GM12878 (cell line): Measurements from ENCODE around the gene PPP2R5B. TPM values are rescaled to one million over a fixed set of nuclear protein-coding genes. Genes with fewer than 3 reads are reported as not detected.

Experiments used
- ATAC-seq: fragments of 200-7000 bp; cut with Tn5 transposase; 3 replicates; pipeline ENCODE4 v1.9.1; 2020; ENCODE audit warnings: mild to moderate bottlenecking, moderate library complexity
- BruUV-seq: library from RNA; stranded (reverse); fragments of 400-500 nt; replicated peaks from 2 replicates; lab custom pipeline; 2021; lab: Mats Ljungman, UMichigan
- CTCF ChIA-PET: fragments of 300-600 bp; sonication (Branson Sonifier 250); formaldehyde crosslinking; extraction: SDS; loops from one replicate; lab custom pipeline; 2021; ENCODE audit warnings: inconsistent platforms; lab: Yijun Ruan, JAX
- POLR2A ChIA-PET: fragments of 350-600 bp; formaldehyde crosslinking; extraction: SDS; loops from one replicate; lab custom pipeline; 2021; ENCODE audit warnings: inconsistent platforms; lab: Charles Lee
- RAD21 ChIA-PET: fragments of 300-600 bp; sonication (Branson Sonifier 250); formaldehyde crosslinking; loops from one replicate; lab custom pipeline; 2023; ENCODE audit warnings: antibody characterized with exemption; ENCODE audit not compliant: unreplicated experiment; lab: Charles Lee
- SMC1A ChIA-PET: fragments of 300-600 bp; sonication (Branson Sonifier 250); formaldehyde crosslinking; loops from one replicate; lab custom pipeline; 2023; ENCODE audit not compliant: unreplicated experiment, uncharacterized antibody; lab: Charles Lee
- DNase-seq: peaks from one replicate; pipeline ENCODE4 v3.0.0-alpha.2; 2011; ENCODE audit warnings: low read depth, low spot score
- FAIRE-seq: peaks from 3 replicates; lab custom pipeline; 2011; peaks lifted over from hg19 to GRCh38; lab: Jason Lieb, UNC
- H2AFZ ChIP-seq: 2 replicates; pipeline ENCODE4 v1.6.0; 2011; ENCODE audit warnings: low read depth, low read length, control low read depth; ENCODE audit not compliant: control insufficient read depth
- H3K27ac ChIP-seq: 2 replicates; pipeline ENCODE4 v1.5.1; 2011; ENCODE audit warnings: control low read depth; ENCODE audit not compliant: control insufficient read depth, insufficient read depth
- H3K27me3 ChIP-seq, 2 experiments: replicated peaks in 1 of 2; 2 replicates each; pipeline versions ENCODE4 v1.6.0 to v1.6.1; 2011; ENCODE audit warnings: low read length in 1 of 2; ENCODE audit not compliant: control insufficient read depth in 2 of 2, insufficient read depth in 2 of 2
- H3K36me3 ChIP-seq, 2 experiments: 2 replicates each; pipeline ENCODE4 v1.5.1; 2011; ENCODE audit warnings: low read length in 1 of 2; ENCODE audit not compliant: control insufficient read depth in 2 of 2, insufficient read depth in 2 of 2
- H3K4me1 ChIP-seq: 2 replicates; pipeline ENCODE4 v1.6.1; 2011; ENCODE audit warnings: mild to moderate bottlenecking, low read length, moderate library complexity, mixed read lengths; ENCODE audit not compliant: control insufficient read depth, insufficient read depth
- H3K4me2 ChIP-seq: 2 replicates; pipeline ENCODE4 v1.6.0; 2011; ENCODE audit warnings: control low read depth; ENCODE audit not compliant: control insufficient read depth, insufficient read depth
- H3K4me3 ChIP-seq: fragments of 200-600 bp; sonication (generic); 2 replicates; pipeline ENCODE4 v1.5.1; 2016
- H3K79me2 ChIP-seq: 2 replicates; pipeline ENCODE4 v1.6.0; 2011; ENCODE audit warnings: low read length; ENCODE audit not compliant: control insufficient read depth, insufficient read depth
- H3K9ac ChIP-seq: 2 replicates; pipeline ENCODE4 v1.8.0; 2011; ENCODE audit warnings: low read length, control low read depth, mixed read lengths; ENCODE audit not compliant: control insufficient read depth, insufficient read depth
- H3K9me3 ChIP-seq: replicated peaks from 3 replicates; pipeline ENCODE4 v1.5.1; 2011; ENCODE audit warnings: mild to moderate bottlenecking, low read length; ENCODE audit not compliant: control insufficient read depth, insufficient read depth
- H4K20me1 ChIP-seq: 2 replicates; pipeline ENCODE4 v1.6.0; 2011; ENCODE audit not compliant: control insufficient read depth, insufficient read depth
- BCLAF1 ChIP-seq: fragments of 450-650 bp; IDR thresholded peaks from 2 replicates; pipeline ENCODE4 v1.6.1; 2017; ENCODE audit warnings: antibody characterized with exemption, mild to moderate bottlenecking, moderate library complexity
- BRCA1 ChIP-seq: IDR thresholded peaks from 2 replicates; pipeline ENCODE4 v1.6.1; 2011; ENCODE audit warnings: low read depth, low read length, improper control_type of control experiment
- NFYA ChIP-seq: IDR thresholded peaks from 2 replicates; pipeline ENCODE4 v1.6.1; 2011; ENCODE audit warnings: low read depth, mild to moderate bottlenecking, low read length, improper control_type of control experiment, borderline replicate concordance
- POLR2A ChIP-seq: IDR thresholded peaks from 2 replicates; pipeline ENCODE4 v1.6.1; 2011; ENCODE audit warnings: low read depth, mild to moderate bottlenecking, low read length
- POU2F2 ChIP-seq: IDR thresholded peaks from 3 replicates; pipeline ENCODE4 v1.6.1; 2011; ENCODE audit warnings: low read depth, mild to moderate bottlenecking, low read length, borderline replicate concordance
- ZNF687 ChIP-seq: fragments of 450-650 bp; IDR thresholded peaks from 2 replicates; pipeline ENCODE4 v1.6.1; 2017; ENCODE audit warnings: mild to moderate bottlenecking, moderate library complexity
- WGBS: methylation state at CpG from one replicate; pipeline ENCODE4 v1.1.6; 2016; ENCODE audit warnings: low lambda C conversion rate; ENCODE audit not compliant: insufficient replicate concordance, insufficient coverage; ENCODE audit errors: missing lambda C conversion rate; 5-methylcytosine and 5-hydroxymethylcytosine counted together
- in situ Hi-C: fragments of 300-500 bp; cut with MboI; formaldehyde crosslinking; loops from 9 replicates; pipeline ENCODE4 v1.14.3; 2018; ENCODE audit warnings: mixed read lengths
- intact Hi-C: fragments of 100-400 bp; cut with micrococcal nuclease; formaldehyde crosslinking; loops from one replicate; pipeline ENCODE4 v1.14.2; 2022; ENCODE audit not compliant: unreplicated experiment
- polyA plus RNA-seq, 11 experiments: library from polyadenylated mRNA; depleted of rRNA in 4 of 11; unstranded in 6 of 11; stranded (reverse) in 5 of 11; fragments of >200 nt; fragmentation: Nextera tagmentation in 4 of 11; fragmentation: Illumina TruSeq in 1 of 11; extraction: Ambion mirVana in 4 of 11; extraction: Trizol in 1 of 11; gene quantifications; 1 replicate in 1 of 11; 2 replicates in 10 of 11; pipeline versions ENCODE4 v1.2.1 to v1.2.3, GENCODE V29; 2011 to 2016; ENCODE audit warnings: inconsistent platforms in 2 of 11, missing spikeins in 2 of 11, low read depth in 1 of 11
- total RNA-seq, 4 experiments: library from RNA; depleted of rRNA in 3 of 4; stranded (reverse); fragments of >200 nt in 3 of 4; fragmentation: Illumina TruSeq in 1 of 4; extraction: Trizol in 1 of 4; gene quantifications; 2 replicates each; pipeline versions ENCODE4 v1.2.1 to v1.2.3, GENCODE V29; 2013 to 2021
- TF ChIP-seq, protein P1 (sequence below): fragments of 450-650 bp; IDR thresholded peaks from 2 replicates; pipeline ENCODE4 v1.6.1; 2017; ENCODE audit warnings: low read depth, mild to moderate bottlenecking, moderate library complexity

PPP2R5B gene
- total and polyA plus RNA-seq, 10 of the 15 experiments (the other 5 are each of a cell fraction or from before 2014, with no cell fraction given) = 0.08 to 6.7 (median 2.0) TPM

DNA sequence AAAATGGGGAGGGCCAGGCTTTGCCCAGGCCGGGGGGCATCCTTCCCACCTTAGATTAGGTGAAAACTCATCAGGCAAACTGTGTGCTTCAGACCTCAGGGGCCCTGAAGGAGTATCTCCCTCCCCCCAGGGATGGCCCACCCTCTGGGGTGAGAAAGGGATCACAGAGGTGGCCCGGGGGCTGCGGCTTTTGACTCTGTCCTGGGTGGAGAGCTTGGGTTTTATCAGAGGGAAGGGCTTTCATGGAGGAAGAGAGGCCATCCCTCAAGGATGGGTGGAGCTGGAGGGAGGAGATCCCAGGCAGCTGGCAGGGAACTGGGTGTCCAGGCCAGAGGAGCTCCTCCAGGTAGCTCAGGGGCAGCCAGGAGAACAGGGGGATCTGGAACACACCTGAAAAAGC, 3.1 kb upstream of the PPP2R5B start (continued):
- TF ChIP-seq ZNF687 (no peak), POLR2A (no peak), BRCA1 (no peak)

DNA sequence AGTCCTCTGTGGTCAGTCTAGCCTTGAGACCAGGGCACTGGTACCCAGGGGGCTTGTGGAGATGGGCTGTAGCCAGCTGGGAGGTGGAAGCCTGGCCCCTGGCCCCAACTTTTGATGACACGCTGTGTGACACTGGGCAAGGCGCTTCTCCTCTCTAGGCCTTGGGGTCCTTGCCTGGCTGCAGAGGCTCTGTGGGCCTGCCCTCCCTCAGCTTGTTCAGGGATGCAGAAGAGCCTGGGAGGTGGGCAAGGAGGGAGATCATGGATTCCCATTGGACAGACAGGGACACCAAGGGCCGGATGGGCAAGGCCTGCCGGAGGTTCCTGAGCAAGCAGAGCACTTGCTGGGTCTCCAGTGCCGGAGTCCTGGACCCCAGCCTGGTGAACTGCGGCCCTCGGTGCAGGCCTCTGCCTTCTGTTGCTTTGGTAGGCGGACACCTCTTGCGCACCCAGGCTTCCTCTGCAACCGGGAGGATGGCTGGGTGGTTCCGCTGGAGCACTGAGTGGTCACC, 1.3 kb upstream of the PPP2R5B start:
- Histone ChIP-seq H3K36me3 (no peaks in the 10 kb centered on the region), H3K4me2 (peak overlapping the region; percentile 100; the same call in 1 of the 2 replicates), H3K9ac (no peak overlapping the region), H3K79me2 (no peaks in the 10 kb centered on the region), H4K20me1 (no peaks in the 10 kb centered on the region), H3K4me1 (peaks cover 5% of the 10 kb centered on the region), H3K4me3 (no peak overlapping the region), H3K9me3 (no peaks in the 10 kb centered on the region), H3K27ac (no peak overlapping the region), H3K27me3 (no peaks in the 10 kb centered on the region), H2AFZ (no peak overlapping the region)
- intact Hi-C loops = no loop called here
- ChIA-PET POLR2A (interaction anchor here (1.1 to 1.5 kb wide), 2 partner anchors 12 to 44 kb away, joined by 3 read pairs; no protein-coding TSS in a partner anchor), SMC1A (no interaction called here), RAD21 (interaction anchor here (2.0 kb wide), 1 partner anchor 75 kb away, joined by 8 read pairs; no protein-coding TSS in a partner anchor), CTCF (interaction anchor here (0.6 to 1.0 kb wide), 3 partner anchors 35 to 352 kb away, joined by 3 read pairs; no protein-coding TSS in a partner anchor)
- FAIRE-seq = no peak
- no peak for ATAC-seq
- BruUV-seq = no TSS peak
- TF ChIP-seq NFYA (no peak), POU2F2 (no peak), BCLAF1 (no peak)
- TF ChIP-seq, protein P1, sequence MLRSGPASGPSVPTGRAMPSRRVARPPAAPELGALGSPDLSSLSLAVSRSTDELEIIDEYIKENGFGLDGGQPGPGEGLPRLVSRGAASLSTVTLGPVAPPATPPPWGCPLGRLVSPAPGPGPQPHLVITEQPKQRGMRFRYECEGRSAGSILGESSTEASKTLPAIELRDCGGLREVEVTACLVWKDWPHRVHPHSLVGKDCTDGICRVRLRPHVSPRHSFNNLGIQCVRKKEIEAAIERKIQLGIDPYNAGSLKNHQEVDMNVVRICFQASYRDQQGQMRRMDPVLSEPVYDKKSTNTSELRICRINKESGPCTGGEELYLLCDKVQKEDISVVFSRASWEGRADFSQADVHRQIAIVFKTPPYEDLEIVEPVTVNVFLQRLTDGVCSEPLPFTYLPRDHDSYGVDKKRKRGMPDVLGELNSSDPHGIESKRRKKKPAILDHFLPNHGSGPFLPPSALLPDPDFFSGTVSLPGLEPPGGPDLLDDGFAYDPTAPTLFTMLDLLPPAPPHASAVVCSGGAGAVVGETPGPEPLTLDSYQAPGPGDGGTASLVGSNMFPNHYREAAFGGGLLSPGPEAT = no peak
- in situ Hi-C loops = no loop called here
- 94% methylated on average over 11 of the region's 11 CpGs for WGBS
- DNase-seq = no peak
